HEK293T (cell line): Measurements from ENCODE around the gene WNT6.

Source experiments
- ELF4 ChIP-seq: fragments of 450-650 bp; IDR thresholded peaks from 2 replicates; pipeline ENCODE4 v1.6.1; 2017; ENCODE audit warnings: antibody characterized with exemption
- FOXA1 ChIP-seq: fragments of 450-650 bp; IDR thresholded peaks from 2 replicates; pipeline ENCODE4 v1.6.1; 2016; ENCODE audit warnings: mild to moderate bottlenecking
- FOXK2 ChIP-seq: fragments of 450-650 bp; IDR thresholded peaks from 2 replicates; pipeline ENCODE4 v1.6.1; 2016; ENCODE audit warnings: mild to moderate bottlenecking
- FOXM1 ChIP-seq: fragments of 450-650 bp; IDR thresholded peaks from 2 replicates; pipeline ENCODE4 v1.6.1; 2017; ENCODE audit warnings: mild to moderate bottlenecking, borderline replicate concordance
- L3MBTL2 ChIP-seq: fragments of 450-650 bp; conservative IDR thresholded peaks from 2 replicates; pipeline ENCODE4 v1.6.1; 2016; ENCODE audit warnings: mild to moderate bottlenecking
- SP1 ChIP-seq: fragments of 450-650 bp; IDR thresholded peaks from 2 replicates; pipeline ENCODE4 v1.6.1; 2017
- SUZ12 ChIP-seq: fragments of 450-650 bp; IDR thresholded peaks from 2 replicates; pipeline ENCODE4 v1.6.1; 2016; ENCODE audit warnings: mild to moderate bottlenecking
- TARDBP ChIP-seq: fragments of 450-650 bp; IDR thresholded peaks from 2 replicates; pipeline ENCODE4 v1.6.1; 2016
- ZNF384 ChIP-seq: fragments of 450-650 bp; IDR thresholded peaks from 2 replicates; pipeline ENCODE4 v1.6.1; 2016

GRCh38 chr2:218898109-218898878, 38.7 kb downstream of the WNT6 start:
- TF ChIP-seq SP1 = no peak
- no peak for TF ChIP-seq ZNF384
- no peak for TF ChIP-seq FOXA1
- peak; percentile 69 for TF ChIP-seq L3MBTL2
- TF ChIP-seq FOXM1 = no peak
- TF ChIP-seq TARDBP = no peak
- no peak for TF ChIP-seq SUZ12
- TF ChIP-seq ELF4 = no peak
- TF ChIP-seq FOXK2 = no peak
